ENCODE data around the gene GNG12. TPM values are rescaled to one million over a fixed set of nuclear protein-coding genes. Genes with fewer than 3 reads are reported as not detected.
A peak's percentile ranks its signal among the peaks of the same experiment; 100 is the strongest.

The GNG12 gene
- total RNA-seq, 6 donors from 2014 or later = 14.3 to 54.6 (median 45.1) TPM

DNA sequence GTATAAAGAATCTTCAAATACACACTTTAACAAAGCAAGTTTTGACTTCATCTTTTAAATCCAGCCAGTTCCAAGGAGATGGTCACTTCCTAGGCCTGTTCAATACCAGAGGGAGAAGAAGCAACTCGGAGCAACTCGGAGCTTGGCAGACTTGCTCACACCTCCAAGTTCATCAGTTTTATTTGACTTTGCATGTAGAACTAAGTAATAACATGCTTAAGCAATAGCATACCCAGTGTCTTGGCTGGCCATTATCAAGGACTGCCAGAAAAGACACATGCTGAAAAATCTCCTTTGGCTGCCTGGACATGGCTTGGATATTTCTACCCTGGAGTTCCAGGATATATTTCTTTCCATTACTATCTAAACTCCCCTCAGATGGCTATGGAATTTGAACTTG lies 52.6 kb downstream of the GNG12 start:
- Histone ChIP-seq H3K27me3 (no peaks in the 10 kb centered on the region), H3K27ac (no peak overlapping the region), H3K9me3 (no peaks in the 10 kb centered on the region), H3K36me3 (peaks cover 0 to 3% (median 0%) of the 10 kb centered on the region in 4 donors), H3K4me1 (no peaks in the 10 kb centered on the region), H3K4me3 (no peak overlapping the region)
- DNase-seq = no peak
- WGBS, 2 donors = 88% methylated on average over 2 of the region's 2 CpGs
- TF ChIP-seq EP300 (IDR thresholded peaks at IDR 0.05) = no peak
- no peak for TF ChIP-seq POLR2AphosphoS5 (IDR thresholded peaks at IDR 0.05)
- TF ChIP-seq, protein P1, sequence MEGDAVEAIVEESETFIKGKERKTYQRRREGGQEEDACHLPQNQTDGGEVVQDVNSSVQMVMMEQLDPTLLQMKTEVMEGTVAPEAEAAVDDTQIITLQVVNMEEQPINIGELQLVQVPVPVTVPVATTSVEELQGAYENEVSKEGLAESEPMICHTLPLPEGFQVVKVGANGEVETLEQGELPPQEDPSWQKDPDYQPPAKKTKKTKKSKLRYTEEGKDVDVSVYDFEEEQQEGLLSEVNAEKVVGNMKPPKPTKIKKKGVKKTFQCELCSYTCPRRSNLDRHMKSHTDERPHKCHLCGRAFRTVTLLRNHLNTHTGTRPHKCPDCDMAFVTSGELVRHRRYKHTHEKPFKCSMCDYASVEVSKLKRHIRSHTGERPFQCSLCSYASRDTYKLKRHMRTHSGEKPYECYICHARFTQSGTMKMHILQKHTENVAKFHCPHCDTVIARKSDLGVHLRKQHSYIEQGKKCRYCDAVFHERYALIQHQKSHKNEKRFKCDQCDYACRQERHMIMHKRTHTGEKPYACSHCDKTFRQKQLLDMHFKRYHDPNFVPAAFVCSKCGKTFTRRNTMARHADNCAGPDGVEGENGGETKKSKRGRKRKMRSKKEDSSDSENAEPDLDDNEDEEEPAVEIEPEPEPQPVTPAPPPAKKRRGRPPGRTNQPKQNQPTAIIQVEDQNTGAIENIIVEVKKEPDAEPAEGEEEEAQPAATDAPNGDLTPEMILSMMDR (IDR thresholded peaks at IDR 0.05) = no peak
- no peak for TF ChIP-seq POLR2A (IDR thresholded peaks at IDR 0.05)
- peak in 1 of 2 donors; percentile 71 for ATAC-seq (ENCODE audit: low FRiP score in 2 of 2)

DNA sequence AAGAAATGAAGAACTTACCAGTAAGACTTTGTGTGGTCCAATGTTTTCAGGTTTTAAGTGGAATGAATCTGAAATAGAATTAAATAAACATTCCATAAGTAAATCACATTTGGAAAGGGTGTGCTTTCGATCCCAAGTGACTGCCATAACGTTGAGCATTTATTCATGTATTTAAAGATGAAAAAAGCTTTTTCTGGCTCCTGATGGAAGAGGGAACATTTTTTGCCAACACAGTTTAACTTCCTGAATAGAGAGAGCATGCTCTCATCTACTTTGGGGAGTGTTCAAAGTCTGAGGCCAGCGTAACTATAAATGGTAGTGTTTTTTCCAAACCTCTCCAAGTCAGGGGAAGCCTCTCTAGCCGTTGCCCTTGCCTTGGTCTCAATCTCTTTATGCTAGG lies 55.8 kb downstream of the GNG12 start:
- H3K9me3 ChIP-seq = no peaks in the 10 kb centered on the region
- H3K27ac ChIP-seq = no peak overlapping the region
- WGBS, 2 donors = 75 to 76% methylated on average over 4 of the region's 4 CpGs
- DNase-seq (no peak), ATAC-seq (ENCODE audit: low FRiP score in 2 of 2) (peak in 1 of 2 donors; percentile 9)
- H3K4me3 ChIP-seq = no peak overlapping the region
- TF ChIP-seq, protein P1 (IDR thresholded peaks at IDR 0.05) = no peak
- TF ChIP-seq POLR2A (IDR thresholded peaks at IDR 0.05) (no peak), EP300 (IDR thresholded peaks at IDR 0.05) (no peak), POLR2AphosphoS5 (IDR thresholded peaks at IDR 0.05) (no peak)
- no peaks in the 10 kb centered on the region for H3K4me1 ChIP-seq
- peaks cover 0 to 3% (median 0%) of the 10 kb centered on the region in 4 donors for H3K36me3 ChIP-seq
- no peaks in the 10 kb centered on the region for H3K27me3 ChIP-seq

DNA sequence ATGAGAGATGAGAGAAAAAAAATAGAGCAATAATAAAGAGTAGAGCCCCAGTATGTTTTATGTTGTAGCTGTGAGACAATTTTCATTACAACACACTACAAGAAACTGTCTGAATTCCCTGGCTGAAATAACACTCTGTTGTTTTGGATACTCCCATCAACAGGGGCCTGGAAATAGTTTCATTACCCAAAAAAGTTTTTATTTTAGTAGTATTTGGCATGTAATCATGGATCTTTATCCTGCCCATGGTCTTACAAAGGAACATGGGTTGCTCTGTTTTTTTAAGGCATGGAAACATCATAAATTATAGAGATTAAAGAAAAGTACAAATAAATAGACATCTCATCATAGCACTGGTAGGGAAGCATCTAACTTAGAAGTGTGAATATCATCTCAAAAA lies 56.3 kb downstream of the GNG12 start:
- H3K4me3 ChIP-seq = no peak overlapping the region
- H3K27me3 ChIP-seq = no peaks in the 10 kb centered on the region
- DNase-seq = no peak
- no peak overlapping the region for H3K27ac ChIP-seq
- no peak for TF ChIP-seq EP300 (IDR thresholded peaks at IDR 0.05)
- no peak for TF ChIP-seq POLR2A (IDR thresholded peaks at IDR 0.05)
- TF ChIP-seq POLR2AphosphoS5 (IDR thresholded peaks at IDR 0.05) = no peak
- TF ChIP-seq, protein P1 (IDR thresholded peaks at IDR 0.05) = no peak
- peaks cover 0 to 3% (median 0%) of the 10 kb centered on the region in 4 donors for H3K36me3 ChIP-seq
- no peaks in the 10 kb centered on the region for H3K4me1 ChIP-seq
- peak in 1 of 2 donors; percentile 46 for ATAC-seq (ENCODE audit: low FRiP score in 2 of 2)
- no peaks in the 10 kb centered on the region for H3K9me3 ChIP-seq

DNA sequence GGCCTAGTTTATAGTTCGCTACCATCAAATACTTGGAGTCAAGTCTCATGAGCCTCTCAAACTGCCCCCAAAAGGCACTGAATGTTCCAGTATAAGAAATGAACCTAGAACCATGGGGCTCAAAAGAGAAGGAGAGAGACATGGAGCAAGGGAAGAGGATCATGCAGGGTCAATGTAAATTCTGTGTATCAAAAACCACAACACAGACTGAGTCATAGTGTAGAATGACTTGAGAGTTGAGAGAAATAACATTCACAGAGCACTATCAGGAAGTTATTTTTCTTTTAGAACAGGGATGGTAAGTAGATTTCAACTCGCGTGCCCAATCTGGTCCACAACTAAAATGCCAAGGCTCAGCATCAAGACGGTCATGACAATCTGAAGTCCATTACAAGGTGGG lies 59.8 kb downstream of the GNG12 start:
- H3K27ac ChIP-seq = no peak overlapping the region
- WGBS, 2 donors = 95 to 96% methylated on average over 4 of the region's 4 CpGs
- H3K27me3 ChIP-seq = no peaks in the 10 kb centered on the region
- H3K36me3 ChIP-seq = peaks cover 0 to 3% (median 0%) of the 10 kb centered on the region in 4 donors
- no peak for ATAC-seq (ENCODE audit: low FRiP score in 2 of 2)
- no peak for DNase-seq
- H3K4me1 ChIP-seq = no peaks in the 10 kb centered on the region
- no peaks in the 10 kb centered on the region for H3K9me3 ChIP-seq
- no peak overlapping the region for H3K4me3 ChIP-seq
- no peak for TF ChIP-seq EP300 (IDR thresholded peaks at IDR 0.05)
- TF ChIP-seq, protein P1 (IDR thresholded peaks at IDR 0.05) = no peak
- no peak for TF ChIP-seq POLR2A (IDR thresholded peaks at IDR 0.05)
- no peak for TF ChIP-seq POLR2AphosphoS5 (IDR thresholded peaks at IDR 0.05)

DNA sequence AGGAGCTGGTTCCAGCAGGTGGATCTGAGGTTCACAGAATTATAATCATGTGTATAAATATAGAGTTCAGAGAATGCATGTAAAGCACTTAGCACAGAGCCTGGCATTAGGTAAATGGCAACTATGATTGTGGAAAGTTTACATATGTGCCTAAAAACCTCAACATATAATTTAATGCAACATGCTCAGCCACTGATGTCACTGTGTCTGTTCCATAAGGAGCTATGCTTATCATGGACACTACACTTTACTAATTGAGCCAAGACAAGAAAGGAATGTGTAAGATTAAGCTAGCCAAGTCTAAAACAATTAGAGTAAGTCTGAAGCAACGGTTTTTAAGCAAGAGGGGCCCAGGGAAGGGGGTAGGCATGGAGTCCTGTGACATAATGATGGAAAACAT lies 61.5 kb downstream of the GNG12 start:
- ATAC-seq (ENCODE audit: low FRiP score in 2 of 2) (no peak), DNase-seq (no peak)
- Histone ChIP-seq H3K4me3 (no peak overlapping the region), H3K4me1 (peaks cover 0 to under 1% (median 0%) of the 10 kb centered on the region in 4 donors), H3K9me3 (no peaks in the 10 kb centered on the region), H3K36me3 (peaks cover 0 to 3% (median 0%) of the 10 kb centered on the region in 4 donors), H3K27me3 (no peaks in the 10 kb centered on the region), H3K27ac (no peak overlapping the region)
- WGBS, 2 donors = 29 to 39% methylated on average over 1 of the region's 1 CpG
- TF ChIP-seq, protein P1 (IDR thresholded peaks at IDR 0.05) = no peak
- TF ChIP-seq POLR2AphosphoS5 (IDR thresholded peaks at IDR 0.05) = no peak
- no peak for TF ChIP-seq POLR2A (IDR thresholded peaks at IDR 0.05)
- TF ChIP-seq EP300 (IDR thresholded peaks at IDR 0.05) = no peak

Data from upper lobe of left lung (tissue), 6 donors.